ENCODE measurements around the gene RPTOR. TPM values are rescaled to one million over a fixed set of nuclear protein-coding genes. Genes with fewer than 3 reads are reported as not detected.

Gene RPTOR, protein sequence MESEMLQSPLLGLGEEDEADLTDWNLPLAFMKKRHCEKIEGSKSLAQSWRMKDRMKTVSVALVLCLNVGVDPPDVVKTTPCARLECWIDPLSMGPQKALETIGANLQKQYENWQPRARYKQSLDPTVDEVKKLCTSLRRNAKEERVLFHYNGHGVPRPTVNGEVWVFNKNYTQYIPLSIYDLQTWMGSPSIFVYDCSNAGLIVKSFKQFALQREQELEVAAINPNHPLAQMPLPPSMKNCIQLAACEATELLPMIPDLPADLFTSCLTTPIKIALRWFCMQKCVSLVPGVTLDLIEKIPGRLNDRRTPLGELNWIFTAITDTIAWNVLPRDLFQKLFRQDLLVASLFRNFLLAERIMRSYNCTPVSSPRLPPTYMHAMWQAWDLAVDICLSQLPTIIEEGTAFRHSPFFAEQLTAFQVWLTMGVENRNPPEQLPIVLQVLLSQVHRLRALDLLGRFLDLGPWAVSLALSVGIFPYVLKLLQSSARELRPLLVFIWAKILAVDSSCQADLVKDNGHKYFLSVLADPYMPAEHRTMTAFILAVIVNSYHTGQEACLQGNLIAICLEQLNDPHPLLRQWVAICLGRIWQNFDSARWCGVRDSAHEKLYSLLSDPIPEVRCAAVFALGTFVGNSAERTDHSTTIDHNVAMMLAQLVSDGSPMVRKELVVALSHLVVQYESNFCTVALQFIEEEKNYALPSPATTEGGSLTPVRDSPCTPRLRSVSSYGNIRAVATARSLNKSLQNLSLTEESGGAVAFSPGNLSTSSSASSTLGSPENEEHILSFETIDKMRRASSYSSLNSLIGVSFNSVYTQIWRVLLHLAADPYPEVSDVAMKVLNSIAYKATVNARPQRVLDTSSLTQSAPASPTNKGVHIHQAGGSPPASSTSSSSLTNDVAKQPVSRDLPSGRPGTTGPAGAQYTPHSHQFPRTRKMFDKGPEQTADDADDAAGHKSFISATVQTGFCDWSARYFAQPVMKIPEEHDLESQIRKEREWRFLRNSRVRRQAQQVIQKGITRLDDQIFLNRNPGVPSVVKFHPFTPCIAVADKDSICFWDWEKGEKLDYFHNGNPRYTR (N-terminal part only)
- polyA plus RNA-seq = 8.0 and 11.4 TPM in 2 replicates
- 31.2 and 33.7 TPM in 2 replicates for polyA minus RNA-seq

DNA sequence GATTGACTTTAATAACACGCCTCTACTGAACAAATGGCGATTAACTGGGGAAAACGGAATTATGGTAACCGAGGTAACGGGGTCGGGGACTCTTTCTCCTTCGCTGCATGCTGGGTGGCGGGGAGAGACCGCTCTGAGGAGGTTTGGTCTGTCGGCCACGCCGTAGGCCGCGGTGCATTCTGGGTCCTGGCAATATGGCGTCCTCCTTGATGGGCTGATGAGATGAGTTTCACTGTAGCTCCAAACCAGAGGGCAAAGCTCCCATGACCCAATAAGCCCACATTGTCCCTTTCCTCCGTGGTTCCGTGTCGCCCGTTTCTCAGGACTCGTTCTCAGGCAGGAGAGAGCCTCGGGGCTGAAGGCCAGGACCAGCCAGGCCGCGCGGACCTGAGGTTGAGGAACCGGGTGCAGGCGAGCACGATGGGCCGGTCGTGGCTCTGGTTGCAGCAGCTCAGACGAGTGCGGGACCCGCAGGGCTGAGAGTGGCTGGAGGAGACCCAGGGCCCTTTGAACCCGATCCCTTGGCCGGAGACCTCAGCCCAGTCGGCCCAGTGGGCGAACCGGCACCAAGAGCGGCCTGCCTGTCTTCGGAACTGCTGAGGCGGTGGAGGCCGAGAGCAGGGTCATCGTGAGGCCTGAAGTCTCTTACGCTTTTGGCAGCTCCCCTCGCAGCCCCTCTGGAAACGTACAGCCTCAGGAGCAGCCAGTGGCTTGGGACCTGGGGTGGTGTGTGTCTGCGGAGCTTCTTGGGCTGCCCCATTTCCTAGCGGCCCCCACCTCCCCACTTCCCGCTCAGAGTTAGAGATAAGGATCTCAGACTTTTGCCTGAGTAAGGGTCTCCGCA is at the start of gene RPTOR:
Gene RPTOR (plus strand): TSS at position 184 of the 844 bp plus-strand sequence. CDS start 792 bp downstream, outside the sequence.
- Histone ChIP-seq H2AFZ (ENCODE audit: low read depth, low read length) (peak within 1 kb of the TSS; percentile 90), H3K9me2 (ENCODE audit: insufficient read depth, low read length) (no peaks in the 10 kb centered on the region), H3K9me3 (ENCODE audit: low read length) (no peaks in the 10 kb centered on the region), H3K4me3 (ENCODE audit: low read length) (peak within 1 kb of the TSS; percentile 87), H3K27ac (ENCODE audit: low read length) (peak within 1 kb of the TSS; percentile 77), H3K4me2 (ENCODE audit: low read length) (peak within 1 kb of the TSS; percentile 88), H3K79me2 (replicated peaks; ENCODE audit: insufficient read depth, low read length) (peaks cover 39% of the 10 kb centered on the region), H4K20me1 (ENCODE audit: insufficient read depth) (no peaks in the 10 kb centered on the region), H3K27me3 (ENCODE audit: insufficient read depth, low read depth, low read length) (no peaks in the 10 kb centered on the region), H3F3A (ENCODE audit: insufficient read depth, low read length, poor library complexity, severe bottlenecking) (no peaks in the 10 kb centered on the region), H3K9ac (ENCODE audit: low read length) (peak within 1 kb of the TSS; percentile 88), H3K36me3 (ENCODE audit: insufficient read depth, low read length) (no peaks in the 10 kb centered on the region)
- TF ChIP-seq RAD21 (conservative IDR thresholded peaks at IDR 0.05) (peak; percentile 47), TAF1 (IDR thresholded peaks at IDR 0.05; ENCODE audit: low read depth) (peak; percentile 92), MXI1 (conservative IDR thresholded peaks at IDR 0.05; ENCODE audit: poor library complexity, severe bottlenecking) (peak; percentile 92), EP300 (conservative IDR thresholded peaks at IDR 0.05; ENCODE audit: poor library complexity, severe bottlenecking) (peak; percentile 31), EZH2 (IDR thresholded peaks at IDR 0.05; ENCODE audit: borderline replicate concordance, insufficient read depth, low read length, poor library complexity, severe bottlenecking) (no peak), SMC3 (conservative IDR thresholded peaks at IDR 0.05; ENCODE audit: poor library complexity) (peak; percentile 57), POLR2AphosphoS5 (IDR thresholded peaks at IDR 0.05) (peak; percentile 96)
- TF ChIP-seq, protein P1, sequence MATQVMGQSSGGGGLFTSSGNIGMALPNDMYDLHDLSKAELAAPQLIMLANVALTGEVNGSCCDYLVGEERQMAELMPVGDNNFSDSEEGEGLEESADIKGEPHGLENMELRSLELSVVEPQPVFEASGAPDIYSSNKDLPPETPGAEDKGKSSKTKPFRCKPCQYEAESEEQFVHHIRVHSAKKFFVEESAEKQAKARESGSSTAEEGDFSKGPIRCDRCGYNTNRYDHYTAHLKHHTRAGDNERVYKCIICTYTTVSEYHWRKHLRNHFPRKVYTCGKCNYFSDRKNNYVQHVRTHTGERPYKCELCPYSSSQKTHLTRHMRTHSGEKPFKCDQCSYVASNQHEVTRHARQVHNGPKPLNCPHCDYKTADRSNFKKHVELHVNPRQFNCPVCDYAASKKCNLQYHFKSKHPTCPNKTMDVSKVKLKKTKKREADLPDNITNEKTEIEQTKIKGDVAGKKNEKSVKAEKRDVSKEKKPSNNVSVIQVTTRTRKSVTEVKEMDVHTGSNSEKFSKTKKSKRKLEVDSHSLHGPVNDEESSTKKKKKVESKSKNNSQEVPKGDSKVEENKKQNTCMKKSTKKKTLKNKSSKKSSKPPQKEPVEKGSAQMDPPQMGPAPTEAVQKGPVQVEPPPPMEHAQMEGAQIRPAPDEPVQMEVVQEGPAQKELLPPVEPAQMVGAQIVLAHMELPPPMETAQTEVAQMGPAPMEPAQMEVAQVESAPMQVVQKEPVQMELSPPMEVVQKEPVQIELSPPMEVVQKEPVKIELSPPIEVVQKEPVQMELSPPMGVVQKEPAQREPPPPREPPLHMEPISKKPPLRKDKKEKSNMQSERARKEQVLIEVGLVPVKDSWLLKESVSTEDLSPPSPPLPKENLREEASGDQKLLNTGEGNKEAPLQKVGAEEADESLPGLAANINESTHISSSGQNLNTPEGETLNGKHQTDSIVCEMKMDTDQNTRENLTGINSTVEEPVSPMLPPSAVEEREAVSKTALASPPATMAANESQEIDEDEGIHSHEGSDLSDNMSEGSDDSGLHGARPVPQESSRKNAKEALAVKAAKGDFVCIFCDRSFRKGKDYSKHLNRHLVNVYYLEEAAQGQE (IDR thresholded peaks at IDR 0.05; ENCODE audit: borderline replicate concordance) = peak; percentile 91
- TF ChIP-seq, protein P2, sequence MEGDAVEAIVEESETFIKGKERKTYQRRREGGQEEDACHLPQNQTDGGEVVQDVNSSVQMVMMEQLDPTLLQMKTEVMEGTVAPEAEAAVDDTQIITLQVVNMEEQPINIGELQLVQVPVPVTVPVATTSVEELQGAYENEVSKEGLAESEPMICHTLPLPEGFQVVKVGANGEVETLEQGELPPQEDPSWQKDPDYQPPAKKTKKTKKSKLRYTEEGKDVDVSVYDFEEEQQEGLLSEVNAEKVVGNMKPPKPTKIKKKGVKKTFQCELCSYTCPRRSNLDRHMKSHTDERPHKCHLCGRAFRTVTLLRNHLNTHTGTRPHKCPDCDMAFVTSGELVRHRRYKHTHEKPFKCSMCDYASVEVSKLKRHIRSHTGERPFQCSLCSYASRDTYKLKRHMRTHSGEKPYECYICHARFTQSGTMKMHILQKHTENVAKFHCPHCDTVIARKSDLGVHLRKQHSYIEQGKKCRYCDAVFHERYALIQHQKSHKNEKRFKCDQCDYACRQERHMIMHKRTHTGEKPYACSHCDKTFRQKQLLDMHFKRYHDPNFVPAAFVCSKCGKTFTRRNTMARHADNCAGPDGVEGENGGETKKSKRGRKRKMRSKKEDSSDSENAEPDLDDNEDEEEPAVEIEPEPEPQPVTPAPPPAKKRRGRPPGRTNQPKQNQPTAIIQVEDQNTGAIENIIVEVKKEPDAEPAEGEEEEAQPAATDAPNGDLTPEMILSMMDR (IDR thresholded peaks at IDR 0.05; ENCODE audit: poor library complexity, severe bottlenecking) = no peak
